GM12878 (cell line): ENCODE results near the gene TERF2IP. TPM values are rescaled to one million over a fixed set of nuclear protein-coding genes. Genes with fewer than 3 reads are reported as not detected.
A peak's percentile ranks its signal among the peaks of the same experiment; 100 is the strongest.

Source experiments
- ASH2L ChIP-seq: fragments of 300-600, 200-600 bp; sonication (generic); IDR thresholded peaks from 2 replicates; pipeline ENCODE4 v1.6.1; 2017; ENCODE audit warnings: low read depth, mild to moderate bottlenecking, borderline replicate concordance
- BACH1 ChIP-seq: fragments of 450-650 bp; IDR thresholded peaks from 2 replicates; pipeline ENCODE4 v1.6.1; 2017; ENCODE audit warnings: mild to moderate bottlenecking, borderline replicate concordance
- BCLAF1 ChIP-seq: fragments of 450-650 bp; IDR thresholded peaks from 2 replicates; pipeline ENCODE4 v1.6.1; 2017; ENCODE audit warnings: antibody characterized with exemption, mild to moderate bottlenecking, moderate library complexity
- BRCA1 ChIP-seq: IDR thresholded peaks from 2 replicates; pipeline ENCODE4 v1.6.1; 2011; ENCODE audit warnings: low read depth, low read length, improper control_type of control experiment
- CHD1 ChIP-seq: IDR thresholded peaks from 2 replicates; pipeline ENCODE4 v1.6.1; 2012; ENCODE audit warnings: low read depth, low read length, improper control_type of control experiment
- CREB1 ChIP-seq: IDR thresholded peaks from 2 replicates; pipeline ENCODE4 v1.6.1; 2012; ENCODE audit warnings: low read depth, mild to moderate bottlenecking, inconsistent platforms
- ESRRA ChIP-seq: IDR thresholded peaks from 2 replicates; pipeline ENCODE4 v1.6.1; 2012; ENCODE audit warnings: mild to moderate bottlenecking, low read length, improper control_type of control experiment
- FOXK2 ChIP-seq: fragments of 450-650 bp; IDR thresholded peaks from 2 replicates; pipeline ENCODE4 v1.6.1; 2017; ENCODE audit warnings: mild to moderate bottlenecking, moderate library complexity
- HSF1 ChIP-seq: fragments of 150-350 bp; IDR thresholded peaks from 2 replicates; pipeline ENCODE4 v1.6.1; 2014; ENCODE audit warnings: mild to moderate bottlenecking, low read depth, low read length
- MEF2A ChIP-seq: IDR thresholded peaks from 2 replicates; pipeline ENCODE4 v1.6.1; 2011; ENCODE audit warnings: low read depth, mild to moderate bottlenecking, low read length, moderate library complexity; ENCODE audit not compliant: insufficient read depth
- NR2C2 ChIP-seq: IDR thresholded peaks from 2 replicates; pipeline ENCODE4 v1.6.1; 2011; ENCODE audit warnings: borderline replicate concordance, low read depth; ENCODE audit not compliant: control insufficient read depth, insufficient read length
- NRF1 ChIP-seq: conservative IDR thresholded peaks from 2 replicates; pipeline ENCODE4 v1.6.1; 2011; ENCODE audit warnings: mild to moderate bottlenecking, low read depth, low read length, improper control_type of control experiment
- PAX5 ChIP-seq: IDR thresholded peaks from 2 replicates; pipeline ENCODE4 v1.6.1; 2011; ENCODE audit warnings: low read depth, low read length, borderline replicate concordance
- POLR2AphosphoS2 ChIP-seq: IDR thresholded peaks from 2 replicates; pipeline ENCODE4 v1.6.1; 2011; ENCODE audit warnings: low read depth, mild to moderate bottlenecking, low read length, improper control_type of control experiment, moderate library complexity
- RAD51 ChIP-seq: fragments of 450-650 bp; IDR thresholded peaks from 2 replicates; pipeline ENCODE4 v1.6.1; 2016; ENCODE audit warnings: moderate library complexity, mild to moderate bottlenecking, inconsistent platforms
- RBBP5 ChIP-seq: fragments of 200-600 bp; sonication (generic); conservative IDR thresholded peaks from 2 replicates; pipeline ENCODE4 v1.6.1; 2016
- SMAD1 ChIP-seq: fragments of 450-650 bp; IDR thresholded peaks from 2 replicates; pipeline ENCODE4 v1.6.1; 2018; ENCODE audit warnings: mild to moderate bottlenecking, low read depth; ENCODE audit not compliant: partially characterized antibody
- SMARCA5 ChIP-seq: fragments of 450-650 bp; IDR thresholded peaks from 2 replicates; pipeline ENCODE4 v1.6.1; 2017; ENCODE audit warnings: mild to moderate bottlenecking
- SMC3 ChIP-seq: IDR thresholded peaks from 2 replicates; pipeline ENCODE4 v1.6.1; 2011; ENCODE audit warnings: low read length, improper control_type of control experiment, borderline replicate concordance
- SP1 ChIP-seq: IDR thresholded peaks from one replicate; pipeline ENCODE4 v1.6.1; 2011; ENCODE audit warnings: low read depth, low read length
- TCF12 ChIP-seq: IDR thresholded peaks from 2 replicates; pipeline ENCODE4 v1.6.1; 2011; ENCODE audit warnings: low read depth, mild to moderate bottlenecking, low read length
- USF2 ChIP-seq: IDR thresholded peaks from 2 replicates; pipeline ENCODE4 v1.6.1; 2011; ENCODE audit warnings: low read depth, low read length, improper control_type of control experiment, borderline replicate concordance
- YBX1 ChIP-seq: fragments of 450-650 bp; IDR thresholded peaks from 2 replicates; pipeline ENCODE4 v1.6.1; 2016; ENCODE audit warnings: antibody characterized with exemption
- YY1 ChIP-seq: IDR thresholded peaks from 2 replicates; pipeline ENCODE4 v1.6.1; 2011; ENCODE audit warnings: low read depth, mild to moderate bottlenecking, low read length
- ZBTB4 ChIP-seq: fragments of 450-650 bp; formaldehyde crosslinking; IDR thresholded peaks from 2 replicates; pipeline ENCODE4 v1.4.0; 2022; ENCODE audit warnings: mild to moderate bottlenecking, moderate library complexity
- ZNF384 ChIP-seq: IDR thresholded peaks from 2 replicates; pipeline ENCODE4 v1.6.1; 2012; ENCODE audit warnings: low read depth, mild to moderate bottlenecking, low read length, improper control_type of control experiment, borderline replicate concordance
- polyA plus RNA-seq, 11 experiments: library from polyadenylated mRNA; depleted of rRNA in 4 of 11; unstranded in 6 of 11; stranded (reverse) in 5 of 11; fragments of >200 nt; fragmentation: Nextera tagmentation in 4 of 11; fragmentation: Illumina TruSeq in 1 of 11; extraction: Ambion mirVana in 4 of 11; extraction: Trizol in 1 of 11; gene quantifications; 1 replicate in 1 of 11; 2 replicates in 10 of 11; pipeline versions ENCODE4 v1.2.1 to v1.2.3, GENCODE V29; 2011 to 2016; ENCODE audit warnings: inconsistent platforms in 2 of 11, missing spikeins in 2 of 11, low read depth in 1 of 11
- total RNA-seq, 4 experiments: library from RNA; depleted of rRNA in 3 of 4; stranded (reverse); fragments of >200 nt in 3 of 4; fragmentation: Illumina TruSeq in 1 of 4; extraction: Trizol in 1 of 4; gene quantifications; 2 replicates each; pipeline versions ENCODE4 v1.2.1 to v1.2.3, GENCODE V29; 2013 to 2021

TERF2IP gene
- total and polyA plus RNA-seq, 10 of the 15 experiments (the other 5 are each of a cell fraction or from before 2014, with no cell fraction given), result 19.6 to 93.1 (median 54.4) TPM

GRCh38 chr16:75616521-75617010 lies 31.0 kb upstream of the TERF2IP start (continued):
- TF ChIP-seq HSF1 (no peak), CHD1 (no peak), RBBP5 (no peak), TCF12 (no peak), SMARCA5 (no peak), ZNF384 (no peak), NRF1 (no peak), BRCA1 (no peak), USF2 (no peak), PAX5 (no peak), ASH2L (no peak), NR2C2 (no peak), ZBTB4 (CRISPR knock-in tag) (no peak), MEF2A (no peak), ESRRA (no peak), YBX1 (no peak), SMAD1 (no peak), CREB1 (peak; percentile 65), SP1 (no peak), RAD51 (no peak), POLR2AphosphoS2 (no peak), YY1 (no peak), BCLAF1 (no peak), BACH1 (no peak), SMC3 (no peak), FOXK2 (no peak)
